ENCODE data around the gene TSPO2. TPM values are rescaled to one million over a fixed set of nuclear protein-coding genes. Genes with fewer than 3 reads are reported as not detected.

TSPO2 gene
- total and polyA plus RNA-seq, 9 of the 15 experiments (the other 6 are each of a cell fraction or from before 2014, with no cell fraction given): not detected

GRCh38 chr6:41073203-41073967 is 31.1 kb downstream of the TSPO2 start (continued):
- TF ChIP-seq ESRRB (CRISPR knock-in tag; IDR thresholded peaks at IDR 0.05; ENCODE audit: borderline replicate concordance): no peak
- TF ChIP-seq SUPT5H (IDR thresholded peaks at IDR 0.05): peak; percentile 97
- TF ChIP-seq, protein P1, sequence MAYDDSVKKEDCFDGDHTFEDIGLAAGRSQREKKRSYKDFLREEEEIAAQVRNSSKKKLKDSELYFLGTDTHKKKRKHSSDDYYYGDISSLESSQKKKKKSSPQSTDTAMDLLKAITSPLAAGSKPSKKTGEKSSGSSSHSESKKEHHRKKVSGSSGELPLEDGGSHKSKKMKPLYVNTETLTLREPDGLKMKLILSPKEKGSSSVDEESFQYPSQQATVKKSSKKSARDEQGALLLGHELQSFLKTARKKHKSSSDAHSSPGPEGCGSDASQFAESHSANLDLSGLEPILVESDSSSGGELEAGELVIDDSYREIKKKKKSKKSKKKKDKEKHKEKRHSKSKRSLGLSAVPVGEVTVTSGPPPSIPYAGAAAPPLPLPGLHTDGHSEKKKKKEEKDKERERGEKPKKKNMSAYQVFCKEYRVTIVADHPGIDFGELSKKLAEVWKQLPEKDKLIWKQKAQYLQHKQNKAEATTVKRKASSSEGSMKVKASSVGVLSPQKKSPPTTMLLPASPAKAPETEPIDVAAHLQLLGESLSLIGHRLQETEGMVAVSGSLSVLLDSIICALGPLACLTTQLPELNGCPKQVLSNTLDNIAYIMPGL (CRISPR knock-in tag; IDR thresholded peaks at IDR 0.05): peak; percentile 78
- TF ChIP-seq DDX20 (tag; IDR thresholded peaks at IDR 0.05; ENCODE audit: low read depth): no peak
- no peak for TF ChIP-seq SMARCC2 (IDR thresholded peaks at IDR 0.05; ENCODE audit: low read depth)
- TF ChIP-seq ZFP30 (CRISPR knock-in tag; IDR thresholded peaks at IDR 0.05; ENCODE audit: borderline replicate concordance): no peak
- no peak for TF ChIP-seq ZNF146 (CRISPR knock-in tag; IDR thresholded peaks at IDR 0.05; ENCODE audit: unreplicated experiment)
- no peak for TF ChIP-seq GTF2B (IDR thresholded peaks at IDR 0.05; ENCODE audit: extremely low read depth, insufficient read length)
- TF ChIP-seq ELF4 (CRISPR knock-in tag; IDR thresholded peaks at IDR 0.05): no peak
- no peak for TF ChIP-seq ZNF586 (CRISPR knock-in tag; conservative IDR thresholded peaks at IDR 0.05)
- TF ChIP-seq ZNF184 (CRISPR knock-in tag; IDR thresholded peaks at IDR 0.05): no peak
- TF ChIP-seq TBP (optimal IDR thresholded peaks at IDR 0.05; ENCODE audit: low read depth, low read length): peak; percentile 84
- TF ChIP-seq ZNF668 (CRISPR knock-in tag; IDR thresholded peaks at IDR 0.05): no peak
- TF ChIP-seq PHB (CRISPR knock-in tag; IDR thresholded peaks at IDR 0.05): 0 out of 2 replicates have a peak, but pooled peaks have one; percentile 19
- TF ChIP-seq NR1H2 (CRISPR knock-in tag; IDR thresholded peaks at IDR 0.05): 0 out of 2 replicates have a peak, but pooled peaks have one; percentile 70
- TF ChIP-seq, protein P2, sequence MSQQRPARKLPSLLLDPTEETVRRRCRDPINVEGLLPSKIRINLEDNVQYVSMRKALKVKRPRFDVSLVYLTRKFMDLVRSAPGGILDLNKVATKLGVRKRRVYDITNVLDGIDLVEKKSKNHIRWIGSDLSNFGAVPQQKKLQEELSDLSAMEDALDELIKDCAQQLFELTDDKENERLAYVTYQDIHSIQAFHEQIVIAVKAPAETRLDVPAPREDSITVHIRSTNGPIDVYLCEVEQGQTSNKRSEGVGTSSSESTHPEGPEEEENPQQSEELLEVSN (IDR thresholded peaks at IDR 0.05; ENCODE audit: borderline replicate concordance in 1 of 2, extremely low read depth in 1 of 2, insufficient read depth in 1 of 2, insufficient read length in 1 of 2, low read depth in 1 of 2, low read length in 1 of 2, poor library complexity in 1 of 2, severe bottlenecking in 1 of 2): peak in 1 of 2 experiments; percentile 8

Measured in K562 (cell line).